Measurements from ENCODE around the gene ULBP1.
"Not testable (repeated sequence)": the region's sequence is repeated elsewhere in the genome, so short reads cannot be mapped to it uniquely, and the experiment has no call there.

ULBP1 gene

DNA sequence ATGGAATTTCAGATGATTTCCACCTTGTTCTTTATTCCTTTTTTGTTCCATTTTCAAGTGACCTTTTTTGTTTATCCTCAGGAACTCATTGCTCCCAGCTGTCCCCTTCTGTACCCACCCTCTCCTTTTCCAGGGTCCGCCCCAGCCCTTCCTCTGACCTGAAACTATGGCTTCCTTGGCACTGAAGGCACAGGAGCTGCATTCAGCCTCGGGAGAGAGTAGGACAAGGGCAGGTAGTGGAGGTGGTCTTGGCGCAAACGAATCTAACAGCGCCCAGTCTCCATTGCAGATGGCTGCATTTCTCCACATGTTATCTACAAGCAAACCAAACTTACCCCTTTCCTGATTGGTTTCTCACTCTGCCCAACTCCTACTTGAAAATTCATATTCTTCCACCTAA is 30.7 kb upstream of the ULBP1 start:
- DNase-seq (ENCODE audit: low spot score): no peak
- no peak for FAIRE-seq

DNA sequence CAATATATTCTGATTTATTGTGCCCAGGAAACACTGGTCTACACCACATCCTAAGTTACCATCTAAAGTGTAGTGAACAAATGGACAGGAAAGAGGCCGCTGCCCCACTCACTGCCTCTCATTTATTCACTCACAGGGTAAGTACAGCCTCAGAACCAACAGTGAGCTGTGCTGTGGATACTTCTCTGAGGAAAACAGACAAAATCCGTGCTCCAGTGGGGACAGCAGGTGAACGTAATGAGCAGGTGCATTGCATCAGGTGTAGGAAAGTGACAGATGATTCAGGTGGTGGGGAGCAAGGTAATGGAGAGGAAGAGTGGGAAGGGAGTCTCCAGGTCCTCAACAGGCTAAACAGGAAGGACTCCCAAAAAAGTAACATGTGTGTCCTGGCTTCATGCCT is 30.3 kb upstream of the ULBP1 start:
- no peak for DNase-seq (ENCODE audit: low spot score)

DNA sequence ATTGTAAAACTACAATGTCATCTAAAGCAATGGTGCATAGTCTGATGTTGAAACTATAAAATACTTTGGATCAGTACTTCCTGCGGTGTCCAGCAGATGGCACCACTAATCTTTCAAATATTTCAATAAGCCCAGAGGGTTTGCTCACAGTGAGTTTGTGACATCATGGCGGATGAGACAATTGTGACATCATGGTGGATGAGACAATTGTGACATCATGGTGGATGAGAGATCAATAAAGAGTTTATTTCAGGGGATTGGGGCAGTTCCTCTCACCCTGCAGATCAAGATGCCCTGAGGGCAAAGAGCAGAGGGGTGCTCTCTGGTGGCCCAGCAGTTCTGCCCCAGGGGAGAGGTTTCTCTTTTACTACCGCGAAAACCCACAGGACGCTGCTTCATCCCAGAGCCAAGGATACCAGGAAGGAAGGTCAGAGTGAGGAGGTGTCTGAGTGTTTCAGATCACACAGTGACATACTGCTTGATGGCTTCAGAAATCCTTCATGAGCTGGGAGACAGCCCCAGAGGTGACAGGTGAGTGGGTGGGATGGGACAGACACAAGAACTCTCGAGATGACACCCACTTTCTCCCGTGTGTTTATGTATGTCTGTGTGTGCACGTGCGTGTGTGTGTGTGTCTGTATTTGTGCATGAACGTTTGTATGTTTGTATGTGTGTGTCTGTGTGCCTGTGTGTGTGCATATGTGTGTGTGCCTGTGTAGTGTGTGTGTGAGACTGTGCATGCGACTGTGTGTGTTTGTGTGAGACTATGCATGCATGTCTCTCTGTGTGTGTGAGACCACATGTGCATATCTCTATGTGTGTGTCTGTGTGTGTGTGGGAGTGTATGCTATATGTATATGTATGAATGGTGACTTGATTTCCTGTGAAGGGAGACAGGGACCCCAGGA is 29.2 kb upstream of the ULBP1 start:
- peak; percentile 42 for DNase-seq (ENCODE audit: low spot score)
- FAIRE-seq: peak; percentile 65

More for the DNA sequence above, 30.3 kb upstream of the ULBP1 start:
- no peak for FAIRE-seq

DNA sequence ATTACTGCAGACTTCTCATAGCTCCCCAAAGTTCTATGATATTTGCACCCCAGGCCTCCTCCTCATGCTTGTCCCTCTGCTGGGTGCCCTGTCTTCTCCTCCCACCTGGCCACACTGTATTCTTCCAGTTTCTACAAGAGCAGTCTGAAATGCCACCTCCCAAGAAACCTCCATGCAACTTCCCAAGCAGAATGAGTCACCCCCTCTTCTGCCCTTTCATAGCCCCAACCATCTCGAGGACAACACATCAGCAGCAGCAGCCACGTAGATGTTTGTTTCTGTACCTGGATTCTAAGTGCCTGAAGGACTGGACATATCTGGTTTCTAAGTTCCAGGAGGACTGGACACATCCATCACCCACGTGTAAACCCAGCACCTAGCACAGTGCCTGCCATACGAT is 28.5 kb upstream of the ULBP1 start:
- no peak for DNase-seq (ENCODE audit: low spot score)
- no peak for FAIRE-seq

DNA sequence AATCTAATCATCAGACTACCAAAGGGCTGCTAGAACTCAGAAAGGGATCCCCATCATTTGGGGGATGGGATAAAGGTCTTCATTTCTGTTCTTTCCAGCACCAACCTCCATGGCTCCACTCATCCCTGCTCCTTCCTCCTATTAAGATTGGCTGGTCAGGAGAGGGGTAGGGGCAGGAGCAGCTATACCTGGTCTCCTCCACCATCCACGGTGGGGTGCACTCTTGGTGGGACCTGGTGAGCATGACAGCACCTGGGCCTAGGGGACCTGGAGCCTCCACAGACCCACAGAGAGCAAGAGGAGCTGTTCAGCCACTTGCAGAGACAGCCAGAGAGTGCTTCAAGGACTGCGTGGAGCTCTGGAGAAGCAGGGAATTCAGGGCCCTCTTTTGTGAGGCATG is 28.1 kb upstream of the ULBP1 start:
- FAIRE-seq: no peak

DNA sequence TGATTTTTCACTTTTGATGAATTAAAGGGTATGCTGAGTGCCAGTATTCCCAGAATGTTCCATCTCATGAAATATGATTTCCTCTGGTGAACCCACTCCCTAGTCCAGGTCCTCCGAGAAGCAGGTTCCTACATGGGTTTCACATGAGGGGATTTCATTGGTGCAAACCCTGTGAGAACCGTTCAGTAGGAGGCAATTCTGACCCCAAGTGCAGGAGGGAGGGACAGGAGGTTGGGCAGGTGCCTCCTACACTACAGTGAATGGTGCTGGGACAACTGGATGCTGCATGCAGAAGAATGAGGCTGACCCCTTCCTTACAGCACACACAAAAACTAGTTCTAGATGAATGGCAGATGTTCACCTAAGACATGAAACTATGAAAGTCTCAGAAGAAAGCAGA is 27.0 kb upstream of the ULBP1 start:
- DNase-seq (ENCODE audit: low spot score) (no peak), FAIRE-seq (no peak)

More for the DNA sequence above, 28.1 kb upstream of the ULBP1 start:
- DNase-seq (ENCODE audit: low spot score): no peak

DNA sequence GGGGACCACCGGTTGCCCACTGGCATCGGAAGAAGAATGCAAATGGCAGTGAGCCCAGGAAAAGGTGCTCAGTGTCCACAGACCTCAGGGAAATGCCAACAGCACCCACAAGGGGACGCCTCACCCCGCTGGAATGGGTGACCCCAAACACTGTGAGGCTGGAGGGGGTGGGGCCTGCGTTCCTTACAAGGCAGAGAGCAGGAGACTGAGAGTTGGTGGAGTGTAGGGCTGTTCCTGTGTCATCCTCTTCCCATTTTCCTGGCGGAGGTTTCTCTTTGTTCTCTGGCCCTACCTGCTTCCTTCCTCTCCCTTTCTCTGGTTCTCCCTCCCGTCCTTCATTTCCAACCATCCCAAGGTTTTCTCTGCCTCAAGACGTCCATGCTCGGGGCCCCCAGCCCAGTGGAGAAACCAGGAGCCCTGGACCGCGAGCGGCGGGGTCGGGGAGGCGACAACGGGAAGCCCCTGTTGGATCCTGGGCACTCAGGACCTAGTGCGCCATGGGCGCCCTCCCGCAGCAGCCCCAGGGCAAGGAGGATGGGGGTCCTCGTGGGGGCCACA is 25.7 kb upstream of the ULBP1 start:
- DNase-seq (ENCODE audit: low spot score); FAIRE-seq: not testable (repeated sequence)

DNA sequence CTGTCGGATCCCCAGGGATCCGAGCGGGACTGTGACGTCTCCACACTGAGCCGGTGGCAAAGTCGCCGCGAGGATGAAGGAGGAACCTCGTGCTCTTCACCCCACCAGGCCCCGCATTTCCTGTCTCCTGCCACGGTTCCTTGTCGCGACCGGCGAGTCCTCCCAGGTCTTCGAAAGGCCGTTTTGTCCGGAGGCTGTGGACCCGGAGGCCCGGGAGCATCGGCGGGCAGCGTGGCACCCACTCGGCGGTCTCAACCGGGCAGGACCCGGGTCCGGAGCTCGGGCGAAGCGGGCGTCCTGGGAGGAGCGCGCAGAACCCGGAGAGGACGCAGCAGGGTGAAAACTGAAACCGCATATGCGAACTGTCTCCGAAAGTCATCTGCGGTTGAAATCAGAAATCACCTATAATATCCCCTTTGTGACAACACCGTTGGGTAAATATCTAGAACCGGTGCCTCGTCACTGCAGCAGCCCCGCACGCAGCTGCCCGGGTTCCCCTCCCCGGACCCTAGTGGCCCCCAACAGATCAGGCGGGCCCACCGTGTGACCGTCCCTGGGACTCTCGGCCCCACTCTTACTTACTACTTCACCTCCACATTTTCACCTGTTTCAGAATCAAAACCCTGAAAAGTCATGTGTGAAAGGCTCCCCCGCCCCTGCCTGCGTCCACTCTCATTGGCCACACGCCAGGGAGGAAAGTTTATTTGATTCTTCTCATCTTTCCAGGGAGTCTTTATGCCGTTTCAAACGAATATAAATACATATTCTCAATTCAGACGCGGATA is 25.0 kb upstream of the ULBP1 start:
- DNase-seq (ENCODE audit: low spot score) (no peak), FAIRE-seq (no peak)

DNA sequence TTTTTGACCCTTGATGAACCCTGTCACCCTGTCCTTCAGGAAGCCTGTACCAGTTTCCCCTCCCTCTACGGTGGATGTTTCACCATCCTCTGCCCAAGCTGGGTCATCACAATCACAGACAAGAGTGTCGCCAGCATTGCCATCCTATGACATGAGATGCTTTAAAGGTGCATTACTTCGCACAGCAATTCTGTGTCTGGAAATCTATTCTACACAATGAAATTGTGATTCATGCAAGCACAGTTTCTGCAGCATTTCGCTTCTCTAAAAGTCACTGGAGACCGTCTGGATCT is 24.4 kb upstream of the ULBP1 start:
- FAIRE-seq (no peak), DNase-seq (ENCODE audit: low spot score) (no peak)

DNA sequence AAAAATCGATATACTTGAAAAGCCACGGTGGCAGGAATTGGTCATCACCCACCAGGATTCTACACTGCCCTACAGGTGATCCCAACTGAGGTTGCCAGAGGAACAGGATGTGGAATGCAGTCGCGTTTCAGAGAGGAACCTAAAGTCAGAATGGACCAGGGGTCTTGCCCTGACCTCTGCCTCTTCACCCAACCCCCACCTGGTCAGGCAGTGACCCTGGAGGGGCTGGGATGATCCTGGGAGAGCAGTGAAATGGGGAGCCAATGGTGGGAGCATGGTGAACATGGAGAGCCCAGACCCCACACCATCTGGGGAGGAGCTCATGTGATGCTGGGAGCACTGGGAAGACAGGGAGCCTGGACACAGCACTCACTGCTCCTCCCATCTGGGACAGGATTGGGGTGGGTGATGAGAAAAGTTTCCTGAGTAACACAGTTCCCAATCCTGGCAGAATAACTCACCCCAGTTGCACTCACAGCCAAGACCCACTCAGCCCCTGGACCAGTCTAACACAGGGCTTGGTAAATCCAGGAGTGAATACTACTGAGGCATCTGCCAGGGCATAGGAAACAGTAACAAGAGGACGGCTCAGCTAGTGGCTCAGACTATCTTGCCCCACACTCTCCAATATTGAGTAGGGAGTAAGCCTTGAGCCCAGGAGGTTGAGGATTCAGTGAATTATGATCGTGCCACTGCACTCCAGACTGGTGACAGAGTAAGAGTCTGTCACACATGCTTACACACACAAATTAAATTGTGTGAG is 23.7 kb upstream of the ULBP1 start:
- FAIRE-seq: no peak

DNA sequence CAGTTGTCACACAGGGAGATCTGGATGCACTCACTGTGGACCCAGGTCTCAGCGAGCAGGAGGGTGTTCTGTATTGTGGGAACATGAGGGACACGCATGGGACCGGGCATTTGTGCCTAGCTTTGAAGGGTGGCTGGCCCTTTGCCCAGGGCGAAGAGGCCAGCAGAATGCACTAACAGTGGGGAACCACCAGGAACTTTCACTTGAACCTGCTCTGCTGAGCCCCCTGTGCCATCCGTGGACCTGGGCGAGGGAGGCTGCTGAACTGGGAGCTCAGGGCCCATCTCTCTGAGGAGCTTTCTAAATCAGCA is 23.1 kb upstream of the ULBP1 start:
- DNase-seq (ENCODE audit: low spot score) (no peak), FAIRE-seq (no peak)

More for the DNA sequence above, 23.7 kb upstream of the ULBP1 start:
- DNase-seq (ENCODE audit: low spot score): no peak

DNA sequence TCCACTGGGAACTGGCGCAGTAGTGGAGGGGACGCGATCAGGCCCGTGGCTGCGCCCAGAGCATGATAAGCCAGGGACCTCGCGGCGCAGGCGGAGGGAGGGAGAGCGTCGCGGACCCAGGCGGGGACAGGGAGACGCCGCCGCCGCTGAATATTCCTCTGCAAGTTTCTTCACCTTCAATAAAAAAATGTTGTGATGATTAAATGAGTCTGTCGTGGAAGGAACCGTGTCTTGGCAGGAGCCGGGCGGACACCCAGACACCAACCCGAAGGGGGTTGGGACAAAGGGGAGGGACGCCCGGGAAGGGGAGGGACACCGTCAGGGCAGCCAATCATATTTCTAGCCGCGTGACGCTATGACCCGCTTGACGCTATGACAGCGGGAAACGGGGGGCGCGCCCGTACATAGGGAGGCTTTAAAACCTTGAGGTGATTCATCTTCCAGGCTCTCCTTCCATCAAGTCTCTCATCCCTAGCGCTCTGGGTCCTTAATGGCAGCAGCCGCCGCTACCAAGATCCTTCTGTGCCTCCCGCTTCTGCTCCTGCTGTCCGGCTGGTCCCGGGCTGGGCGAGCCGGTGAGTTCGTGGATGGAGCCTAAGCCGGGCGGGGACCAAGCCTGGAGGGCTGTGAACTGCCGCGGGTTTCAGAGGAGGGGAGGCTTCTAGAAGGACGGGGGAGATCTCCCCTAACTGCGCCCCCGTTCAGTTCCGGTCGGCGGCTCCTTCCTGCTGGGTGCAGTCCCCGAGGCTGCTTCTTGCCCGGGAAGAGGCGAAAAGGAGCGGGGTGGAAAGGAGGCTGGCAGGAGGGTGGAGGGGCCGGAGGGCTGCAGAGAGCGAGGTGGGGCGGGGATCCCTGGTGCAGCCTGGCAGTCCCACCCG is 21.9 kb upstream of the ULBP1 start, which contains the start of gene ULBP2:
ULBP2 (plus strand) TSS at position 432 of the 878 bp plus-strand sequence; CDS start at position 491, 59 bp downstream.
- FAIRE-seq (peak; percentile 49), DNase-seq (ENCODE audit: low spot score) (peak; percentile 83)

DNA sequence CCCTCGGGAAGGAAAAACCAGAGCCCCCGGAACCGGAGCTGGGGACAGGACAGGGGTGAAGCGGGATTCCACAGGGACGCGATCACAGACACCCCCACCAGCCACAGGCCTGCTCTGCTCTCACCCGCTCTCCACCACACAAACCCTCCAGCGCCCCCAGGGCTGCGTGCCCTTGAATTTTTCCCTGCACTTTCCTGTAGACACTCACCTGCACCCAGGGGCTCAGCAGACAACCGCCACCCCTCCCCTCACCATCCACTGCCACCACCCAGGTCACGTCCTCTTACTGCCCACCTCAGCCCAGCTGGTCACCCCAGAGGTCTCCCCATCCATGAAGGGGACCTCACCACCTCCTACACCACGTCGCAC is 21.3 kb upstream of the ULBP1 start:
- FAIRE-seq (no peak), DNase-seq (ENCODE audit: low spot score) (no peak)

DNA sequence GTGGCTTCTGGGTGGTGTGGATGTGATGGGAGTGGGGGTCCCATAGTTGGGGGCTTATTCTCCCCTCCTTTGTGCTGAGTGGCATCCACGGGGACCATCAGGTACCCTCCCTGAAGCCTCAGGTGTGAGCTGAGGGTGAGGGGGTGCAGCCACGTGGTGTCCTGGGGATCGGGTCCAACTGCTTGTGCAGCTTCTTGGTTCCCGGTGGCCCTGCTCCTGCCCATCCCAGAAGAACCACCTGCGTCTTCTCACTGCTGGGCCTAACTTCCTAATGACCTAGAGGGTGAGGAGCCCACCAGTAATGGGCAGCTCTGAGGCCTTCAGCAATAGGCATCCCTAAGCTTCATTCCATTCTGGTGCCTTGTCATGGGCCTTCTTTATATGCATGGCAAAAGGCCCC is 20.4 kb upstream of the ULBP1 start:
- FAIRE-seq; DNase-seq (ENCODE audit: low spot score): not testable (repeated sequence)

DNA sequence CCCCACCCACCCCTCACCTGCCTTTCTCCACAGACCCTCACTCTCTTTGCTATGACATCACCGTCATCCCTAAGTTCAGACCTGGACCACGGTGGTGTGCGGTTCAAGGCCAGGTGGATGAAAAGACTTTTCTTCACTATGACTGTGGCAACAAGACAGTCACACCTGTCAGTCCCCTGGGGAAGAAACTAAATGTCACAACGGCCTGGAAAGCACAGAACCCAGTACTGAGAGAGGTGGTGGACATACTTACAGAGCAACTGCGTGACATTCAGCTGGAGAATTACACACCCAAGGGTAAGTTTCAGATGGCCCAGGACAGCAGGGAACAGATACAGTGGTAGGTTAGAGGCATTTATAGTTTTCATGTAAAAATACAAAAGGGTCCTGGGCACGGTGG is 18.5 kb upstream of the ULBP1 start:
- FAIRE-seq: not testable (repeated sequence)

DNA sequence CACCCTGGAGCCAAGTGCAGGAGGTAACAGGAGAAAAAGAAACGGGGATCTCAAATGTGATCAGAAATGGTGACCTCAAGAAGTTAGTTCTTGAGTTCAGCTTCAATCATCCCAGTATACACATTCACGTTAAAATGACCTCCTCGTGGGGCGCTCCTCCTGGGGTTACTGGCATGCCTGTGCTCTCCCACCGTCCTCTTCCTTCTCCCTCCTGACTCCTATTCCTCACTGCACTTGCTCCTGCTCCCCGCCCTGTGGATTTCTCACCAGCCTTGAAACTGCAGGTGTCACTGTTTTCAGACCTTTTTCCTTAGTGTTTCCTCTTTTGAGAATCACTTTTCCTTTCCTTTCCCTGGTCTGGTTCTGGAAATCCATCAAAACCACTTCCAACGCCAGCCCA is 17.1 kb upstream of the ULBP1 start:
- not testable (repeated sequence) for FAIRE-seq; DNase-seq (ENCODE audit: low spot score)

More for the DNA sequence above, 18.5 kb upstream of the ULBP1 start:
- DNase-seq (ENCODE audit: low spot score): not testable (repeated sequence)

DNA sequence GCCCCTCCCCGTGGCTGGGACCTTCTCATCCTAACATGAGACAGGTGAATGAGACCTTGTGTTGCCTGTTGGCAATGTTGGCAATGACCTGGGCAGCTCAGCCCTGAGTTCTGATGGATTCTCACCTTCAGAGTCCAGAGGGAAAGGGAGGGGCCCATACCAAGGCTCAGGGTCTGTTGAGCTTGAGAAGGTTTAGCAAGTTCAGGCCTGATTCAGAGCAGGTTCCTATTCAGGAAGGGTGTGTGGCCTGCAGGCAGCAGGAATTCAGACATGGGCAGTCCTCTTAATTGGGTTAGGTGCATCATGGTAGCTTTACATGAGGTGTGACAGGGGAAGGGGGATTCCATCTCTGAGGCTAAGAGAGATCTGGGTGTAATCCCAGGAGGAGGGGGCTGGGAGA is 16.2 kb upstream of the ULBP1 start:
- not testable (repeated sequence) for FAIRE-seq; DNase-seq (ENCODE audit: low spot score)

DNA sequence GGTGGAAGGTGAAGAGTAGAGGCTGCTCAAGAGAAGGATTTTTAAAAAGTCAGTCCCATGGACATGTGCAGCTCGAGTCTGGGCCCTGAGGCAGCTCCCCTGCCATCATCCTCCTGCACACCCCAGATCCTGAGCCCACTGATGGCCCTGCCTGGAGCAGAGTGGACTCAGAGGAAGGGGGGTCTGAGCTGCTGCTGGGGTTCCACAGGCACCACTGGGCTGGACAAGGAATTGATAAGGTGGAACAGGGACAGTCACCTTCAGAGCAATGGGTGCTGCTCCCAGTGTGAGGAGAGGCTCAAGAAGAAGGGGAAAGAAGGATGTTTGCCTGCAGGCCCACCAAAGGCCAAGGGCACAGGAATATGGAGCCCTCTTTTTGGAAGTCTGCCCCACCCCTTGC is 15.7 kb upstream of the ULBP1 start:
- no peak for FAIRE-seq
- no peak for DNase-seq (ENCODE audit: low spot score)

DNA sequence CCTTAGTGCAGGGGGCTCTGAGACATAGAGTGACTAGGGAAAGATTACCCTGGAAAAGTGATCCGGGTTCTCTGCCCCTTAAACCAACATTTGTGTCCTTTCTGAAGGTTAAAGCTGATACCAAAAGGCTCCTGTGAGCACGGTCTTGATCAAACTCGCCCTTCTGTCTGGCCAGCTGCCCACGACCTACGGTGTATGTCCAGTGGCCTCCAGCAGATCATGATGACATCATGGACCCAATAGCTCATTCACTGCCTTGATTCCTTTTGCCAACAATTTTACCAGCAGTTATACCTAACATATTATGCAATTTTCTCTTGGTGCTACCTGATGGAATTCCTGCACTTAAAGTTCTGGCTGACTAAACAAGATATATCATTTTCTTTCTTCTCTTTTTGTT is 15.1 kb upstream of the ULBP1 start:
- FAIRE-seq: no peak
- DNase-seq (ENCODE audit: low spot score): no peak

DNA sequence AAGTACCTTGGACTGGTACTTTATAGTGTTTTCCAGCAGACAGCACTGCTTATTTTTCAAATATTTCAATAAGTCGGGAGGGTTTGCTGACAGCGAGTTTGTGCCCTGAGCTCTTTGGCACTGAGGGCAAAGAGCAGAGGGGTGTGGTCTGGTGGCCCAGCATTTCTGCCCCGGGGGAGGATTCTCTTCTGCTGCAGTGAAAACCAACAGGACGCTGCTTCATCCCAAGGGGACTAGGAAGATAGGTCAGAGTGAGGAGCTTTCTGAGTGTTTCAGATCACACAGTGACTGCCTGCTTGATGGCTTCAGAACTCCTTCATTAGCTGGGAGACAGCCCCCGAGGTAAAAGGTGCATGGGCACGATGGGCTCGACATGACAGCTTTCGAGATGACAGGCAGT is 13.3 kb upstream of the ULBP1 start:
- no peak for FAIRE-seq

DNA sequence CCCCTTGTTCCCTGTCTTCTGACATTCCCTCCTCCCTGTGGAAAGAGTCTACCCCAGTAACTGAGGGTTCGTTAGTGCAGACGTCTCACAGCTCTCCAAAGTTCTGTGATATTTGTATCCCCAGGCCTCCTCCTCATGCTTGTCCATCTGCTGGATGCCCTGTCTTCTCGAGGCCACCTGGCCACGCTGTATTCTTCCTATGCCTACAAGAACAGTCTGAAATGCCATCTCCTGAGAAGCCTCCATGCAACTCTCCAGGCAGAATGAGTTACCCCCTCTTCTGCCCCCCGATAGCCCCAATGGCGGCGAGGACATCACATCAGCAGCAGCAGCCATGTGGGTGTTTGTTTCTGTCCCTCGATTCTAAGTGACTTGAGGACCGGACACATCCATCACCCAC is 12.6 kb upstream of the ULBP1 start:
- no peak for FAIRE-seq
- DNase-seq (ENCODE audit: low spot score): no peak

More for the DNA sequence above, 13.3 kb upstream of the ULBP1 start:
- DNase-seq (ENCODE audit: low spot score): no peak

Measured in RCC 7860 (cell line).